ENCODE data around the gene GPAT2.
"Not testable (repeated sequence)": the region's sequence is repeated elsewhere in the genome, so short reads cannot be mapped to it uniquely, and the experiment has no call there.

- TF ChIP-seq CTCF (conservative IDR thresholded peaks at IDR 0.05; ENCODE audit: low read length); EZH2phosphoT487 (IDR thresholded peaks at IDR 0.05; ENCODE audit: borderline replicate concordance): not testable (repeated sequence)
Measured at GRCh38 chr2:96022126-96022525, 12.6 kb downstream of the GPAT2 start.
